ENCODE data around the gene KLHL17. TPM values are rescaled to one million over a fixed set of nuclear protein-coding genes. Genes with fewer than 3 reads are reported as not detected.
A peak's percentile ranks its signal among the peaks of the same experiment; 100 is the strongest.

KLHL17 gene
- 22.0 TPM for polyA plus RNA-seq (2013, experiment 1 of 2)
- 20.9 TPM for polyA plus RNA-seq (2013, experiment 2 of 2)

- H3K4me1 ChIP-seq (ENCODE audit: control insufficient read depth in 2 of 2, insufficient read depth in 1 of 2, low read depth in 1 of 2, low read length in 2 of 2), result peaks cover 0 to 5% of the 10 kb centered on the region in 2 donors
- H3K4ac ChIP-seq (ENCODE audit: low read length), result no peak within 1 kb of the TSS
- H2BK5ac ChIP-seq (ENCODE audit: low read length), result peak within 1 kb of the TSS; percentile 66
- peak within 1 kb of the TSS; percentile 93 for H3K4me2 ChIP-seq (ENCODE audit: insufficient read depth, low read length, poor library complexity, severe bottlenecking)
- H2BK15ac ChIP-seq (ENCODE audit: low read length), result peak within 1 kb of the TSS; percentile 91
- peak within 1 kb of the TSS; percentile 77 for H3K9ac ChIP-seq (ENCODE audit: low read depth, low read length, poor library complexity)
- no peak for DNase-seq (ENCODE audit: low spot score)
- H2AFZ ChIP-seq (ENCODE audit: low read length), result peak within 1 kb of the TSS; percentile 90
- no peak within 1 kb of the TSS for H4K91ac ChIP-seq (ENCODE audit: low read depth, low read length, poor library complexity)
- H3K27me3 ChIP-seq (ENCODE audit: control insufficient read depth in 3 of 3, insufficient read depth in 3 of 3, low read depth in 1 of 3, low read length in 3 of 3), result peaks cover under 1 to 22% (median 4%) of the 10 kb centered on the region in 3 experiments
- peak within 1 kb of the TSS; percentile 89 for H3K23ac ChIP-seq (ENCODE audit: low read depth, low read length, poor library complexity)
- peak within 1 kb of the TSS; percentile 56 for H3K14ac ChIP-seq (ENCODE audit: low read length)
- no CpG with 5 or more reads among the region's 109 CpGs for WGBS, 2 donors (ENCODE audit: extremely low coverage in 2 of 2, insufficient read length in 2 of 2, insufficient replicate concordance in 1 of 2)
- no peaks in the 10 kb centered on the region for H3K9me3 ChIP-seq (replicated peaks in 1 of 2; ENCODE audit: control insufficient read depth in 2 of 2, insufficient read depth in 1 of 2, low read depth in 1 of 2, low read length in 2 of 2)
- H2BK120ac ChIP-seq (ENCODE audit: low read depth, low read length), result peak within 1 kb of the TSS; percentile 81
- peak within 1 kb of the TSS; percentile 92 for H3K18ac ChIP-seq (ENCODE audit: low read length)
- no peak within 1 kb of the TSS for H2BK12ac ChIP-seq (ENCODE audit: low read length)
- no peak within 1 kb of the TSS for H3K27ac ChIP-seq (replicated peaks; ENCODE audit: low read length)
- H3K36me3 ChIP-seq (replicated peaks in 1 of 2; ENCODE audit: control insufficient read depth in 2 of 2, insufficient read depth in 2 of 2, low read length in 2 of 2), result peaks cover 22 to 48% of the 10 kb centered on the region in 2 donors
- H4K8ac ChIP-seq (ENCODE audit: low read depth, low read length), result no peak within 1 kb of the TSS
- H2AK5ac ChIP-seq (ENCODE audit: low read depth, low read length), result peak within 1 kb of the TSS; percentile 88
- H3K4me3 ChIP-seq (ENCODE audit: low read length in 2 of 2), result peak within 1 kb of the TSS; percentile 64 to 94
- peaks cover 11% of the 10 kb centered on the region for H3K79me1 ChIP-seq (ENCODE audit: low read depth, low read length)
Observed at GRCh38 chr1:960363-961131, at the start of gene KLHL17. TSS of gene KLHL17 (plus strand) at chr1:960584. CDS start at chr1:960694, 110 bp downstream.

- Histone ChIP-seq H2AFZ (ENCODE audit: low read length) (no peak overlapping the region), H3K4ac (ENCODE audit: low read length) (no peak overlapping the region), H2BK12ac (ENCODE audit: low read length) (no peak overlapping the region), H3K9ac (ENCODE audit: low read depth, low read length, poor library complexity) (peak overlapping the region; percentile 30), H4K91ac (ENCODE audit: low read depth, low read length, poor library complexity) (no peak overlapping the region), H3K4me2 (ENCODE audit: insufficient read depth, low read length, poor library complexity, severe bottlenecking) (no peak overlapping the region), H3K36me3 (replicated peaks in 1 of 2; ENCODE audit: control insufficient read depth in 2 of 2, insufficient read depth in 2 of 2, low read length in 2 of 2) (peaks cover 0 to 5% of the 10 kb centered on the region in 2 donors), H2BK120ac (ENCODE audit: low read depth, low read length) (no peak overlapping the region), H3K27me3 (ENCODE audit: control insufficient read depth in 3 of 3, insufficient read depth in 3 of 3, low read depth in 1 of 3, low read length in 3 of 3) (peaks cover 2 to 46% (median 32%) of the 10 kb centered on the region in 3 experiments), H2BK5ac (ENCODE audit: low read length) (peak overlapping the region; percentile 75), H3K9me3 (replicated peaks in 1 of 2; ENCODE audit: control insufficient read depth in 2 of 2, insufficient read depth in 1 of 2, low read depth in 1 of 2, low read length in 2 of 2) (peaks cover 0 to 3% of the 10 kb centered on the region in 2 donors), H3K4me1 (ENCODE audit: control insufficient read depth in 2 of 2, insufficient read depth in 1 of 2, low read depth in 1 of 2, low read length in 2 of 2) (no peaks in the 10 kb centered on the region), H3K27ac (replicated peaks; ENCODE audit: low read length) (no peak overlapping the region), H3K14ac (ENCODE audit: low read length) (peak overlapping the region; percentile 47), H2AK5ac (ENCODE audit: low read depth, low read length) (peak overlapping the region; percentile 86), H3K79me1 (ENCODE audit: low read depth, low read length) (no peaks in the 10 kb centered on the region), H3K23ac (ENCODE audit: low read depth, low read length, poor library complexity) (no peak overlapping the region), H3K4me3 (ENCODE audit: low read length in 2 of 2) (no peak overlapping the region), H2BK15ac (ENCODE audit: low read length) (no peak overlapping the region), H4K8ac (ENCODE audit: low read depth, low read length) (peak overlapping the region; percentile 52), H3K18ac (ENCODE audit: low read length) (no peak overlapping the region)
- no peak for DNase-seq (ENCODE audit: low spot score)
- WGBS, 2 donors (ENCODE audit: extremely low coverage in 2 of 2, insufficient read length in 2 of 2, insufficient replicate concordance in 1 of 2), result no CpG with 5 or more reads among the region's 25 CpGs
Observed at GRCh38 chr1:910881-911721, 49.3 kb upstream of the KLHL17 start.

- Histone ChIP-seq H3K4ac (ENCODE audit: low read length) (no peak overlapping the region), H3K14ac (ENCODE audit: low read length) (no peak overlapping the region), H2BK15ac (ENCODE audit: low read length) (no peak overlapping the region), H3K27ac (replicated peaks; ENCODE audit: low read length) (no peak overlapping the region), H3K36me3 (replicated peaks in 1 of 2; ENCODE audit: control insufficient read depth in 2 of 2, insufficient read depth in 2 of 2, low read length in 2 of 2) (no peaks in the 10 kb centered on the region), H2BK5ac (ENCODE audit: low read length) (no peak overlapping the region), H2BK120ac (ENCODE audit: low read depth, low read length) (no peak overlapping the region), H3K27me3 (ENCODE audit: control insufficient read depth in 3 of 3, insufficient read depth in 3 of 3, low read depth in 1 of 3, low read length in 3 of 3) (peaks cover 0 to 42% (median 39%) of the 10 kb centered on the region in 3 experiments), H3K18ac (ENCODE audit: low read length) (no peak overlapping the region), H3K79me1 (ENCODE audit: low read depth, low read length) (no peaks in the 10 kb centered on the region), H4K91ac (ENCODE audit: low read depth, low read length, poor library complexity) (no peak overlapping the region), H2BK12ac (ENCODE audit: low read length) (no peak overlapping the region), H3K9ac (ENCODE audit: low read depth, low read length, poor library complexity) (no peak overlapping the region), H3K4me3 (ENCODE audit: low read length in 2 of 2) (no peak overlapping the region), H2AFZ (ENCODE audit: low read length) (no peak overlapping the region), H2AK5ac (ENCODE audit: low read depth, low read length) (peak overlapping the region; percentile 51), H3K4me2 (ENCODE audit: insufficient read depth, low read length, poor library complexity, severe bottlenecking) (no peak overlapping the region), H3K4me1 (ENCODE audit: control insufficient read depth in 2 of 2, insufficient read depth in 1 of 2, low read depth in 1 of 2, low read length in 2 of 2) (no peaks in the 10 kb centered on the region), H3K23ac (ENCODE audit: low read depth, low read length, poor library complexity) (no peak overlapping the region), H4K8ac (ENCODE audit: low read depth, low read length) (no peak overlapping the region), H3K9me3 (replicated peaks in 1 of 2; ENCODE audit: control insufficient read depth in 2 of 2, insufficient read depth in 1 of 2, low read depth in 1 of 2, low read length in 2 of 2) (peaks cover 0 to 3% of the 10 kb centered on the region in 2 donors)
- DNase-seq (ENCODE audit: low spot score), result no peak
- WGBS, 2 donors (ENCODE audit: extremely low coverage in 2 of 2, insufficient read length in 2 of 2, insufficient replicate concordance in 1 of 2), result no CpG with 5 or more reads among the region's 15 CpGs
Observed at GRCh38 chr1:911875-912739, 48.3 kb upstream of the KLHL17 start.
